Daoy (cell line): Measurements from ENCODE around the gene NCOR1. TPM values are rescaled to one million over a fixed set of nuclear protein-coding genes. Genes with fewer than 3 reads are reported as not detected.
"Not testable (repeated sequence)": the region's sequence is repeated elsewhere in the genome, so short reads cannot be mapped to it uniquely, and the experiment has no call there.

Experiments used
- DNase-seq: peaks from one replicate; pipeline ENCODE4 v3.0.0-alpha.2; 2015; ENCODE audit warnings: low read depth
- total RNA-seq: library from RNA; depleted of rRNA; stranded (reverse); fragments of >200 nt; shearing (Covaris generic); gene quantifications from 2 replicates; pipeline ENCODE4 v1.2.3, GENCODE V29; 2014

NCOR1 gene
- total RNA-seq, 1 experiment from 2014 or later: 47.1 TPM

DNA sequence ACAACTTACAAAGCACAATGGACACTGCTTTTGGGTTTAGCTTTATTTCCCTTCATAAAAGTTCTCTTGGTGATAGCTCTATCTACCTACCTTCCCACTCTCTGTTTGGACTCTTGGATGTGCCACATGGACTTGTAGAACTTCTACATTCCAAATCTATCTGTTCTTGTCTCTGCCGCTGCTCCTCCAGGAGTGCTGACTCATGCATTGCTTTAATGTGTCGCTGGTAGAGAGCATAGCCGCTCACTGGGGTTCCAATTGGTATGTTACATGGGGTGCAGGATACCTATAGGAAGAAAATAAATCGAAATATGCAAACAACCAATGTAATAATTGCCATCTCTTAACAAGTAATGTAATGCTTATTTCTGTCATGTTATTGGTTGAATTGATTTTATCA, 123.6 kb downstream of the NCOR1 start:
- no peak for DNase-seq

DNA sequence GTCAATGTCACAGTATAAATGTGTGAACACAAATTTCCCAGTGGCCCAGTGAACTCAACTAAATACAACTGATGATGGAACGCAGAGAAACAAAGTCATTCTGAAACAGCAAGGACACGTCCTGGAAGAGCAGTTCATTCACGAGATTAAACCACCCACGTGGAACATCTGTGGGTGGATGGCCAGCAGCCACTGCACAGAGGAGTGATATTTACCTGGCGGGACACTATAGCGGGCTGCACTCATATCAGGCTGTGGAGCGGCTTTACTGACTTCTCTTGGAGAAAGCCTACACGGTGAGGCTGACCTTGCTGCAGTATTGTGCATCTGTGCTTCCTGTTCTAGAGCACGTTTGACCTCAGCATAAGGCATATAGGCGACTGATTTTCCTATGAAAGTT, 128.4 kb downstream of the NCOR1 start:
- no peak for DNase-seq

DNA sequence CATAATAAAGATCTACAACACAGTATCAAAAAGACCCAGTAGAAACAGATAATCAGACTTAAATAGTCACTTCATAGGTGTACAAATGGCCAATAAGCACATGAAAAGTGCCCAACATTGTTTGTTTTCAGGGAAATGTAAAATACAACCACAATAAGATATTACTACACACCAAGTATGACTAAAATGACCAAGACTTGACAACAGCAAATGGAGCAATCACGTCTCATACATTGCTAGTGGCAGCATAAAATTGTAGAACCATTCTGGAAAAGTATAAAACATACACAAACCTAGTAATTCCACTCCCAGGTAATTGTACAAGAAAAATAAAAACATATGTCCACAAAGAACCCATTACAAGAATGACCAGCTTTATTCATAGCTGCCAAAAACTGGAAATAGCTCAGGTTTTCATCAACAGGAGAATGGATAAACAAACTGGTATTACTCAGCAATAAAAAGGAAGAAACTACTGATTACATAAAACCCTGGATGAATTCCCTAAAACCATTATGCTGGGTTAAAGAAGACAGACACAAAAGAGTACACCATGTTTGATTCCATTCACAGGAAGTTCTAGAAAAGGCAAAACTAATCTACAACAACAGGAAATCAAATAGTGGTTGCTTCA, 130.2 kb downstream of the NCOR1 start:
- DNase-seq: no peak

DNA sequence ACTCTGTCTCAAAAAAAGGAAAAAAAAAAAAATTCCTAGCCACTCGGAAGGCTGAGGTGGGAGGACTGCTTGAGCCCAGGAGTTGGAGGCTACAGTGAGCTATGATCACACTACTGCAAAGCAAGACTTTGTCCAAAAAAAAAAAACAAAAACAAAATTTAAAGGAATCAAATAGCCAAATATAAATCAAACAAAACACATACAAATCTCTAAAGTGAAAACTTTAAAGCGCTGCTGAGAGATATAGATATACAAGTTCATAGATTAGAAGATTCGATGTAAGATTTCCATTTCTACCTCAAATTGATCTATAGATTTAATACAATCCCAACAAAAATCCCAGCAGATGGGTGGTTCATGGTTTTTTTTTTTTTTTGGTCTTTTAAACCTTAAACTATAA, 132.1 kb downstream of the NCOR1 start:
- no peak for DNase-seq

DNA sequence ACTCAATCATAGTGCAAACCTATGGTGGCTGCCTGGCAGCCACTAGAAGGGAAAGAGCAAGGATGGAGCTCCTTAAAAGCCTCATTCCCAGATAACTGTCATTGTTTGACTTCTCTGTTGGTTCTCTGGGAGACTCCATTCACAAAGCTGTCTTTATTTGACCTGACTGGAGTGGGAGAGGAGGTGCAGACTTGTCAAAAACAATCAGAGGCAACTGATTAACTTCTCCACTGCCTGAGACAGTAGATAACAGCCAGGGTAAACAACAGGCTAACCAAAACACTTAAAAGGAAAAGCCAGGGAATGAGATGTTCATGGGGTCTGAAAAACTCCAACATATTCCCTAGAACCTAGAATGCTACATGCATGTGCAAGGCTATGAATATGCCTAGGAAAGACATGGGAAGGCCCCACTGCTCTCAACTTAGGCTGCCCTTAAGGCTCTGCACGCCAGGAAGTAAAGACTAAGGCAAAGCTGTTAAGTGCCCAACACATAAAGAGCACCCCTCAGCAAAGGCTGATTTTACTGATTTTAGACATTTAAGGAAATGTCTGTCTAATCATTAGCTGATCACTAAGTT, 133.7 kb downstream of the NCOR1 start:
- no peak for DNase-seq

GRCh38 chr17:16080366-16080765, 135.0 kb downstream of the NCOR1 start:
- DNase-seq: no peak

DNA sequence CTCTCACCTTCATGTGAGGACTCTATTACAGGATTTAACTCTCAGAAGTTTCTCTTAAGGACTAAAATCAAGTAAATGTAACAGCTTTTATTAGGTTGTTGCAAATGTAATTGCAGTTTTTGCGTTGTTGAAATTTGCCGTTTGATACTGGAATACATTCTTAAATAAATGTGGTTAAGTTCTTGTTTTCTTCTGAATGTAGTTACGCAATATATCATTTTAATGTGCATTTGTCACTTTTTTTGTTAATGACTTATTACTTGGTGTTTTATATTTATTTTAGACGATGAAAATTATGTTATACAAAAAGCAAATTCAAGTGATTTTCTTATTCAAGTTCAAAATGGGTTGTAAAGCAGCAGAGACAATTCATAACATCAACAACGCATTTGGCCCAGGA, 139.4 kb downstream of the NCOR1 start:
- DNase-seq: no peak

DNA sequence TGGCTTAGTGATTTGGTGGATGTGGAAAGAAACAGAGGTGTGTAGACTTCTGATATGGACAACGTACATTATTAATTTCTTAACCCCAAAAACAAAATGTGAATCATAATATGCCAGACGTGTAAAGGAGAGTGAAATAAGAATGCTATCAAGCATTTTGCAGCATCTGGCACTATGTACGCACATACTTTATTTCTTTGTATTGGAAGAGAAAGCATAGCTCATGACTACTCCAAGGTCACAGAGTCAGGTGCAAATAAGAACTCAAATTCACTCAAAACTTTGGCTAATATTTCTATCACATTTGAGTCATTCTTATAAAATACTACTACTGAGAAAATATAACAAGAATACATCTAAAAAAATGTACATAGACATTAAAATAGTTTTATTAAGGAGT, 140.9 kb downstream of the NCOR1 start:
- DNase-seq: no peak

DNA sequence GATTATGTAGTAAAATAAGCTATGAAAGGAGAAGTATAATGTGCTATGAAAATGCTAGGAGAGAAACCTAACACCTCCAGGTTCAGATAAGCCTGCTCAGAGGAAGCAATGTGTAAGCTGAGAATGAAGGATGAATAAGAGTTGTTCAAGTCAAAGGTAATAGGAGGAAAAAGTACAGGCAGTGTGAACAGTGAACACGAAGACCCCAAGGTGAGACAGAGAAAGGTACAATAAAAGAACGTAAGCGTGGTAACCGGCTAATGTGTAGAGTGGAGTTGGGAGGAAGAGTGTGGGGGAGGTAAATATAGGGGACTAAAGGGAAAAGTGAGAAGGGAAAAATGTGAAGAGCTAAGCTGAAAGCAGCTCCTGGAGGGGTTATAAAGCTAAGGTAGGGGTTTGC, 141.5 kb downstream of the NCOR1 start:
- DNase-seq: no peak

GRCh38 chr17:16072031-16072430, 143.3 kb downstream of the NCOR1 start:
- DNase-seq: no peak

- DNase-seq: no peak
Observed at GRCh38 chr17:16068323-16068722, 147.0 kb downstream of the NCOR1 start.

- no peak for DNase-seq
Observed at GRCh38 chr17:16066125-16066524, 149.2 kb downstream of the NCOR1 start.

- no peak for DNase-seq
Observed at GRCh38 chr17:16061631-16062030, 153.7 kb downstream of the NCOR1 start.

GRCh38 chr17:16055139-16055538, 160.2 kb downstream of the NCOR1 start:
- DNase-seq: not testable (repeated sequence)

GRCh38 chr17:16052486-16052885, 162.8 kb downstream of the NCOR1 start:
- no peak for DNase-seq

DNA sequence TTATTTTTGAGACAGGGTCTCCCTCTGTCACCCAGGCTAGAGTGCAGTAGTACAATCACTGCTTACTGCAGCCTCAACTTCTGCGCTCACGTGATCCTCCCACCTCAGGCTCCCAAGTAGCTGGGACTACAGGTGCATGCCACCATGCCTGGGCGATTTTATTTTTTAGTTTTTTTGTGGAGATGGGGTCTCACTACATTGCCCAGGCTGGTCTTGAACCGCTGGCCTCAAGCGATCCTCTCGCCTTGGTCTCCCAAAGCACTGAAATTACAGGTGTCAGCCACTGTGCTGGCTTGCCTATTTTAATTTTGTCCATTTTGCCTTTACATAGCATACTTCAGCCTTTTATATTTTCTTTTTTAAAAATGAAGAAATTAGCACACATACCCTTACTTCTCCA, 164.5 kb downstream of the NCOR1 start:
- DNase-seq: no peak

DNA sequence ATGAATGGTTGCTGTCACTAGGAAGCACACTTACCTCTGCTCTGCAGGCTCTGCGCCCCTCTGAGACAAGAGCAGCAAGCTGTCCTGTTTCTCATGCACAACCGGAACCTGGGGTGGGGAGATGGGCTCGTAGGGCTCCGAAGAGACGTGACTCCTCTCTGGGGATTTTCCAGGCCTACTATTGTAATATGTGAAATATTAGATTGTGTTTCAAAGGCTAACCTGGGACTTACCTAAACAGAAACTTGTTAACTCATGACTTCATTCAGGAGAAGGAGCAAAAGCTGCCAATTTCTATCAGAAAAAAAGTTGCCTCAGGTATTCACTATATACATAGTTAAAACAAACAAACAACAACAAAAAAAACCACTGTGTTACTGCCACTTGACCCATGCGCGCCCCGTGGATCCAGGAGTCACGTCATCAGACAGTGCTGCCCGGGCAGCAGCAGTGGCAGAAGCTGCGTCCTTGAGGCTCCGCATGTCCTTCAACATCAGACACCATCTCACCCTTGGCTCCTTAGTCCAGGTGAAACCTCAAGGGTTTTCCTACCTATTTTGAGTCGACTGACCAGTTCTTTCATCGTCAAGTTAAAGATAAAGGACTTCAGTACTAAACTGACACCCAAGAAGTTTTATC, 166.4 kb downstream of the NCOR1 start:
- DNase-seq: no peak

DNA sequence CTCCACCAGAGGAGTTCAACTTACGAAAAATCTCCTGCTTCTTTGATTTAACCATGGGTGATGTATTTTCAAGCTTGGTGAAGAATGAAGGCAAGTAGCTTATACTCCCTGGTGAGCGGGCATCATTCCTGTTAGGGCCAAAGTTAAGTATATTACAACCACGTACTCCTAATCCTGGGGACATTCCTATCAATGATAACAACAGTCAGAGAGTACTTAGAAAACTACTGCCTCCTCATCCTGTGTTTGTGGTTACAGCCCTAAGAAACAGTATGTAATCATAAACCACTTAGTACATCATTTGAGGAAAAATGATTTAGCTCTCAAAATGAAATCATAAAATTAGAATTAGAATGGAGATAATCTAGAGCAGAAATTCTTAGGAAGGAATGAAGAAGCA, 168.4 kb downstream of the NCOR1 start:
- DNase-seq: no peak

DNA sequence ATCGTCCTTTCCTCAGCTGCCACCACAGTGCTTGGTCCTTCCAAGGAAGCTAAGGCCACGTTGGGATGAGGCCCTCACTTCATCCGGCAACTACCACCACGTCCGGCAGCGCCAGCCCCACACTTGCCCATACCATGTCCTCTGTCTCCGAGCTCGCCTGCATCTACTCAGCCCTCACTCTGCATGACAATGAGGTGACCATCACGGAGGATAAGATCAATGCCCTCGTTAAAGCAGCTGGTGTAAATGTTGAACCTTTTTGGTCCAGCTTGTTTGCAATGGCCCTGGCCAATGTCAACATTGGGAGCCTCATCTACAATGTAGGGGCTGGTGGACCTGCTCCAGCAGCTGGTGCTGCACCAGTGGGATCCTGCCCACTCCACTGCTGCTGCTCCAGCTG, 170.8 kb downstream of the NCOR1 start:
- no peak for DNase-seq

- no peak for DNase-seq
Observed at GRCh38 chr17:16040710-16041251, 174.6 kb downstream of the NCOR1 start.

DNA sequence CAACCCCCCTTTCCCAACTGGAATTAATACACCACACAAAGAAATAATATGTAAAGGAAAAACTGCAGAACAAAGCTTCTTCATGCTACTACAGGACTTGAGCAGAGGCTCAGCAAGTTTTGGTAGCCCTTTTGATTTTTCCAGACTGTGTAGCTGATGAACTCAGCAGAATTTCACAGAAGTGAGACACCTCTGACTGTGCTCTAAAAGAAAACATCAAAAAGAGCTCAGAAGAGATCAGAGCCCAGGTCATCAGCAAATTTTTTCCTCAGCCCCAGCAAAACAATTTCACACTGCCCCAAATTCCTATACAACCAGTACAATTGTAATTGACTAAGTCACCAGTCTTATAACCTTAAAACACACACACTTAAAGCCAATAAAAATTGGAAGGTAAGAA, 177.7 kb downstream of the NCOR1 start:
- no peak for DNase-seq

DNA sequence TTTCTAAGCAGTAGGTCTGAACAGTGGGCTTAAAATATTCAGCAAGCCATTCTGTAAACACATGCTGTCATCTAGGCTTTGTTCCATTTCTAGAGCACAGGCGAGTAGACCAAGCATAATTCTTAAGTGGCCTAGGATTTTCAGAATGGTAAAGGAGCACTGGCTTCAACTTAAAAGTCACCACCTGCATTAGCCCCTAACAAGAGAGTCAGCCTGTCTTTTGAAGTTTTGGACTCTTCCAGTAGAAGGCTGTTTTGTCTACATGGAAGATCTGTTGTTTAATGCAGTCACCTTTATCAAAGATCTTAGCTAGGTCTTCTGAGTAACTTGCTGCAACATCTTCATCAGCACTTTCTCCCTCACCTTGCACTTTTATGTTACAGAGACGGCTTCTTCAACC, 179.1 kb downstream of the NCOR1 start:
- no peak for DNase-seq

DNA sequence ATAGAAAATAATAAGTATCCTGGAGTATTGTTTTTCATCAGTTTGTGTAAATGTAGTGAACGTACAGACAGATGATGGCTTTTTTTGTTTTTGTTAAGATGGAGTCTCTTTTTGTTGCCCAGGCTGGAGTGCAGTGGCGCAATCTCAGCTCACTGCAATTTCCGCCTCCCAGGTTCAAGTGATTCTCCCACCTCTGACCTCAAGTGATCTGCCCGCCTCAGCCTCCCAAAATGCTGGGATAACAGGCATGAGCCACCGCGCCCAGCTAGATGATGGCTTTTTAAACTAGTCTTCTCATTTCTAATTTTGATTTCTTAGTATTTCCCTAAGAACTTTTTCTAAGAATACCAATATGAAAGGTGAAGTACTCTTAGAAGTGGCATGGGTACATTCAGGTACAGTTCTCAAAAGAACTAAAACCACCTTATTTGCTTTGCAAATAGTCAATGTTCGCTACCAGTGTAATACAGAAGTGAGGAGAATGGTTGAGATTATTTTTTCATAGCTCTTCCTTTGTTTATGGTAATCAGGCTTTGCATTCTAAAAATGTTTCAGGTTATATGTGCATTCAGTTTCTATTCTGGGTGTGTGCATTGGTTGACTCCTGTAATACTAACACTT, 181.5 kb downstream of the NCOR1 start:
- DNase-seq: no peak
